ENCODE data around the gene MEF2C. TPM values are rescaled to one million over a fixed set of nuclear protein-coding genes. Genes with fewer than 3 reads are reported as not detected.

The MEF2C gene
- polyA plus RNA-seq, 1 donor (not counting 4 experiments of a cell fraction or from before 2014, with no cell fraction given) = 0.10 TPM

DNA sequence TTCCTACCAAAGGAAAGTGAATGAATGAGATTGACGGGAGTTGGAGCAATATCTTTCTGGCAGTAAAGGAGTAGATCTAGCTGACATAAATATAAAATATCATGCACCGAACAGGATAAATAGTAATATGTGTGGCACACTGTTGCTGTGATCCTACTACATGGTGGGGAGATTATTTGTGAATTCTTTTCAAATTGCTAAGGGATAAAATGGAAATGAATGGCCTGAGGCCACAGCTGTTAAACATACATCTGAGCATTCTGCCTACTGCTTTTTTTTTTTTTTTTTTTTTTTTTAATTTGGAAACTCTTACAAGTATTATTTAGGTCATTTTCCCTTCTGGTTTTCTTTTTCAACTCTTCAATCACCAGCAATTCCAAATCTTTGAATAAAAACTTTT, 66.8 kb downstream of the MEF2C start:
- Histone ChIP-seq H4K20me1 (ENCODE audit: control insufficient read depth, extremely low read depth, insufficient read depth, low read length) (no peaks in the 10 kb centered on the region), H3K27ac (ENCODE audit: control insufficient read depth, insufficient read depth, low read length) (no peak overlapping the region), H3K4me3 (ENCODE audit: control insufficient read depth in 2 of 3, extremely low read depth in 1 of 3, insufficient read depth in 2 of 3, low read depth in 1 of 3, low read length in 3 of 3) (no peak overlapping the region), H3K79me2 (ENCODE audit: control insufficient read depth, insufficient read depth, low read length) (no peaks in the 10 kb centered on the region), H3K27me3 (ENCODE audit: control insufficient read depth, extremely low read depth, insufficient read depth, low read length) (no peaks in the 10 kb centered on the region), H3K4me2 (ENCODE audit: control insufficient read depth, extremely low read depth, insufficient read depth, low read depth, low read length) (no peak overlapping the region), H3K36me3 (ENCODE audit: control insufficient read depth in 2 of 2, extremely low read depth in 1 of 2, insufficient read depth in 2 of 2, low read length in 2 of 2) (no peaks in the 10 kb centered on the region), H2AFZ (ENCODE audit: control insufficient read depth, low read length) (no peak overlapping the region), H3K9me3 (ENCODE audit: control insufficient read depth, low read depth, low read length) (no peaks in the 10 kb centered on the region), H3K4me1 (ENCODE audit: control insufficient read depth, extremely low read depth, insufficient read depth, low read length) (no peaks in the 10 kb centered on the region), H3K9ac (ENCODE audit: control insufficient read depth, extremely low read depth, insufficient read depth, low read length) (no peak overlapping the region), H3K9me1 (ENCODE audit: control insufficient read depth, extremely low read depth, insufficient read depth, low read length) (no peaks in the 10 kb centered on the region)
- TF ChIP-seq EZH2 (IDR thresholded peaks at IDR 0.05; ENCODE audit: low read length) = no peak
- TF ChIP-seq, protein P1, sequence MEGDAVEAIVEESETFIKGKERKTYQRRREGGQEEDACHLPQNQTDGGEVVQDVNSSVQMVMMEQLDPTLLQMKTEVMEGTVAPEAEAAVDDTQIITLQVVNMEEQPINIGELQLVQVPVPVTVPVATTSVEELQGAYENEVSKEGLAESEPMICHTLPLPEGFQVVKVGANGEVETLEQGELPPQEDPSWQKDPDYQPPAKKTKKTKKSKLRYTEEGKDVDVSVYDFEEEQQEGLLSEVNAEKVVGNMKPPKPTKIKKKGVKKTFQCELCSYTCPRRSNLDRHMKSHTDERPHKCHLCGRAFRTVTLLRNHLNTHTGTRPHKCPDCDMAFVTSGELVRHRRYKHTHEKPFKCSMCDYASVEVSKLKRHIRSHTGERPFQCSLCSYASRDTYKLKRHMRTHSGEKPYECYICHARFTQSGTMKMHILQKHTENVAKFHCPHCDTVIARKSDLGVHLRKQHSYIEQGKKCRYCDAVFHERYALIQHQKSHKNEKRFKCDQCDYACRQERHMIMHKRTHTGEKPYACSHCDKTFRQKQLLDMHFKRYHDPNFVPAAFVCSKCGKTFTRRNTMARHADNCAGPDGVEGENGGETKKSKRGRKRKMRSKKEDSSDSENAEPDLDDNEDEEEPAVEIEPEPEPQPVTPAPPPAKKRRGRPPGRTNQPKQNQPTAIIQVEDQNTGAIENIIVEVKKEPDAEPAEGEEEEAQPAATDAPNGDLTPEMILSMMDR (optimal IDR thresholded peaks at IDR 0.05 in 1 of 3, IDR thresholded peaks at IDR 0.05 in 1 of 3, conservative IDR thresholded peaks at IDR 0.05 in 1 of 3; ENCODE audit: extremely low read depth in 1 of 3, insufficient read depth in 2 of 3, low read length in 3 of 3) = no peak
- DNase-seq (ENCODE audit: low read depth, low spot score) = no peak
- FAIRE-seq = no peak
- dilution Hi-C loops (cut with MboI; ENCODE audit: extremely low pct_ligation_motif_present, low sequenced_read_pairs) = no loop called here

DNA sequence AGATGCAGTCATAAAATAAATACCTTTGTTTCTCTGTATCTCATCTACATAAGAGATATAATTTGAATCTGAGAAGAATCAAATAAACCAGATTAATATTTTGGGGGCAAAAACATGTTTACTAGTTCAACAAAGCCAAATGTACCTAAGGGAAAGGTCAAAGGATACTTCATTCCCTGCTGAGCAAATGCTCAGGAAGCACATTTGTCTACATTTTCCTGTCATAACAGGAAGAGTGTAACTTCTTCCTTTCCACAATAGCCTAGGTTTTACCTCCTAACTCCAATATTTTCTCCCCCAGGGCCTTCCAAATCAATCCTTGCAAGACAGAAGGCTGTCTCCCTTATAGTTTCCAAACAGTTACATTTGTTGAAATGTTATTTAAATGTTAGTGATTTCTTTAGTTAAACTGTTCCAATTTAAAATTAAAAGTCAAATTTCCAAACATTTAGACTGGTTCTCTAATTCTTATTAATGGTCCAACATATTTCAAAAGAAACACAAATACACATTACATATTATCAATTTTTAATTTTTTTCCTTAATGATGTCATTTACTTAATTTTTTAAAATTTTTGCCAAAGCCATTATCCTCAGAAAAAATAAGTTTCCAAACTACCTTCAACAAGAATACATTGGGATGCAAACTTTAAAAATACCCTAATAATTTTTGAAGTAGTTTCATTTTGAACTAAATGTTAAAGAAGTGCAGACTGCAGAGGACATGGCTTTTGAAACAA, 67.8 kb downstream of the MEF2C start:
- Histone ChIP-seq H2AFZ (ENCODE audit: control insufficient read depth, low read length) (no peak overlapping the region), H3K27ac (ENCODE audit: control insufficient read depth, insufficient read depth, low read length) (no peak overlapping the region), H3K9ac (ENCODE audit: control insufficient read depth, extremely low read depth, insufficient read depth, low read length) (no peak overlapping the region), H3K9me1 (ENCODE audit: control insufficient read depth, extremely low read depth, insufficient read depth, low read length) (no peaks in the 10 kb centered on the region), H3K4me3 (ENCODE audit: control insufficient read depth in 2 of 3, extremely low read depth in 1 of 3, insufficient read depth in 2 of 3, low read depth in 1 of 3, low read length in 3 of 3) (no peak overlapping the region), H3K4me1 (ENCODE audit: control insufficient read depth, extremely low read depth, insufficient read depth, low read length) (no peaks in the 10 kb centered on the region), H3K9me3 (ENCODE audit: control insufficient read depth, low read depth, low read length) (no peaks in the 10 kb centered on the region), H3K27me3 (ENCODE audit: control insufficient read depth, extremely low read depth, insufficient read depth, low read length) (no peaks in the 10 kb centered on the region), H3K36me3 (ENCODE audit: control insufficient read depth in 2 of 2, extremely low read depth in 1 of 2, insufficient read depth in 2 of 2, low read length in 2 of 2) (no peaks in the 10 kb centered on the region), H3K79me2 (ENCODE audit: control insufficient read depth, insufficient read depth, low read length) (no peaks in the 10 kb centered on the region), H4K20me1 (ENCODE audit: control insufficient read depth, extremely low read depth, insufficient read depth, low read length) (no peaks in the 10 kb centered on the region), H3K4me2 (ENCODE audit: control insufficient read depth, extremely low read depth, insufficient read depth, low read depth, low read length) (no peak overlapping the region)
- dilution Hi-C loops (cut with MboI; ENCODE audit: extremely low pct_ligation_motif_present, low sequenced_read_pairs) = no loop called here
- DNase-seq (ENCODE audit: low read depth, low spot score) (no peak), FAIRE-seq (no peak)
- no peak for TF ChIP-seq EZH2 (IDR thresholded peaks at IDR 0.05; ENCODE audit: low read length)
- TF ChIP-seq, protein P1 (optimal IDR thresholded peaks at IDR 0.05 in 1 of 3, IDR thresholded peaks at IDR 0.05 in 1 of 3, conservative IDR thresholded peaks at IDR 0.05 in 1 of 3; ENCODE audit: extremely low read depth in 1 of 3, insufficient read depth in 2 of 3, low read length in 3 of 3) = no peak

Data from keratinocyte (primary cell).